WTC11 (cell line): ENCODE data around the gene SMARCA2. TPM values are rescaled to one million over a fixed set of nuclear protein-coding genes. Genes with fewer than 3 reads are reported as not detected.

Experiments
- ATAC-seq: fragments of 200-7000 bp; cut with Tn5 transposase; 2 replicates; pipeline ENCODE4 v1.10.0; 2021; ENCODE audit warnings: mild to moderate bottlenecking, moderate library complexity
- CTCF ChIA-PET: fragments of 300-600 bp; sonication (Branson Sonifier 250); formaldehyde crosslinking; loops from one replicate; lab custom pipeline; 2021; ENCODE audit warnings: antibody characterized with exemption; lab: Charles Lee
- POLR2A ChIA-PET: fragments of 350-600 bp; sonication (Branson Sonifier 250); formaldehyde crosslinking; loops from one replicate; lab custom pipeline; 2021; ENCODE audit warnings: antibody characterized with exemption; lab: Charles Lee
- DNase-seq: peaks from one replicate; pipeline ENCODE4 v3.0.0; 2021; ENCODE audit warnings: low spot score
- H3K27ac Mint-ChIP-seq: 2 replicates; pipeline ENCODE4 v1.8.0; 2021; ENCODE audit warnings: mixed read lengths
- H3K27me3 Mint-ChIP-seq: 2 replicates; pipeline ENCODE4 v1.8.0; 2021; ENCODE audit warnings: low read depth, mild to moderate bottlenecking, moderate library complexity, mixed read lengths
- H3K36me3 Mint-ChIP-seq: 2 replicates; pipeline ENCODE4 v1.8.0; 2021; ENCODE audit warnings: mixed read lengths
- H3K4me1 Mint-ChIP-seq: 2 replicates; pipeline ENCODE4 v1.8.0; 2022; ENCODE audit warnings: mixed read lengths
- H3K4me3 Mint-ChIP-seq: 2 replicates; pipeline ENCODE4 v1.8.0; 2021; ENCODE audit warnings: mild to moderate bottlenecking, moderate library complexity, mixed read lengths
- H3K9me3 Mint-ChIP-seq: 2 replicates; pipeline ENCODE4 v1.8.0; 2021; ENCODE audit warnings: mixed read lengths
- AR ChIP-seq: fragments of 250-450 bp; sonication (Bioruptor Pico); IDR thresholded peaks from 2 replicates; pipeline ENCODE4 v1.9.0; 2021; ENCODE audit warnings: mild to moderate bottlenecking
- ATF6 ChIP-seq: sonication (generic); formaldehyde crosslinking; IDR thresholded peaks from 2 replicates; pipeline ENCODE4 v1.8.1; 2023; ENCODE audit warnings: mild to moderate bottlenecking, missing genetic modification reagents
- CDX4 ChIP-seq: fragments of 250-450 bp; sonication (Bioruptor Pico); IDR thresholded peaks from 2 replicates; pipeline ENCODE4 v1.9.0; 2021; ENCODE audit warnings: moderate library complexity, mild to moderate bottlenecking, inconsistent platforms, borderline replicate concordance
- E2F1 ChIP-seq: sonication (generic); formaldehyde crosslinking; IDR thresholded peaks from 2 replicates; pipeline ENCODE4 v1.8.0; 2022; ENCODE audit warnings: mild to moderate bottlenecking, missing genetic modification reagents
- GRHL2 ChIP-seq: fragments of 250-450 bp; sonication (Bioruptor Pico); IDR thresholded peaks from 2 replicates; pipeline ENCODE4 v1.8.0; 2022; ENCODE audit warnings: mild to moderate bottlenecking, moderate library complexity; ENCODE audit not compliant: insufficient replicate concordance, severe bottlenecking
- IRF1 ChIP-seq: sonication (generic); formaldehyde crosslinking; IDR thresholded peaks from 2 replicates; pipeline ENCODE4 v1.8.0; 2023; ENCODE audit warnings: missing genetic modification reagents
- MLX ChIP-seq: sonication (generic); formaldehyde crosslinking; IDR thresholded peaks from 2 replicates; pipeline ENCODE4 v1.8.1; 2023; ENCODE audit warnings: mild to moderate bottlenecking, missing genetic modification reagents, moderate library complexity
- MYBL2 ChIP-seq: sonication (generic); formaldehyde crosslinking; IDR thresholded peaks from 2 replicates; pipeline ENCODE4 v1.8.1; 2023; ENCODE audit warnings: mild to moderate bottlenecking, moderate library complexity, missing genetic modification reagents
- NFATC4 ChIP-seq: fragments of 250-450 bp; sonication (Bioruptor Pico); IDR thresholded peaks from 2 replicates; pipeline ENCODE4 v1.9.0; 2021; ENCODE audit warnings: mild to moderate bottlenecking
- NR3C1 ChIP-seq: sonication (generic); formaldehyde crosslinking; conservative IDR thresholded peaks from 2 replicates; pipeline ENCODE4 v1.8.1; 2023; ENCODE audit warnings: low read depth, mild to moderate bottlenecking, missing genetic modification reagents
- PRDM15 ChIP-seq: sonication (generic); formaldehyde crosslinking; IDR thresholded peaks from 2 replicates; pipeline ENCODE4 v1.8.0; 2022; ENCODE audit warnings: missing genetic modification reagents
- ZBTB21 ChIP-seq: sonication (generic); formaldehyde crosslinking; IDR thresholded peaks from 2 replicates; pipeline ENCODE4 v1.8.1; 2023; ENCODE audit warnings: mild to moderate bottlenecking, missing genetic modification reagents, borderline replicate concordance
- ZBTB43 ChIP-seq: sonication (generic); formaldehyde crosslinking; IDR thresholded peaks from 2 replicates; pipeline ENCODE4 v1.8.1; 2023; ENCODE audit warnings: mild to moderate bottlenecking, missing genetic modification reagents
- ZNF219 ChIP-seq: sonication (generic); formaldehyde crosslinking; IDR thresholded peaks from 2 replicates; pipeline ENCODE4 v1.8.0; 2023; ENCODE audit warnings: missing genetic modification reagents, mild to moderate bottlenecking, borderline replicate concordance
- total RNA-seq: library from RNA; stranded (reverse); gene quantifications from 3 replicates; pipeline ENCODE4 v1.2.3, GENCODE V29; 2021

SMARCA2 gene
- total RNA-seq, 1 experiment from 2014 or later, result 20.3 TPM

- H3K9me3 Mint-ChIP-seq, result no peaks in the 10 kb centered on the region
- TF ChIP-seq MYBL2 (CRISPR knock-in tag), result no peak
- no peak for TF ChIP-seq MLX
- peak; percentile 18 for ATAC-seq
- no peak for DNase-seq
- peak overlapping the region; percentile 66 for H3K4me3 Mint-ChIP-seq
- no peak overlapping the region for H3K27ac Mint-ChIP-seq
- peaks cover 18% of the 10 kb centered on the region for H3K4me1 Mint-ChIP-seq
- ChIA-PET CTCF (no interaction called here), POLR2A (no interaction called here)
- H3K36me3 Mint-ChIP-seq, result no peaks in the 10 kb centered on the region
- peaks cover 32% of the 10 kb centered on the region for H3K27me3 Mint-ChIP-seq
These were observed 32.8 kb downstream of the SMARCA2 start for GRCh38 chr9:2047916-2048315.

GRCh38 chr9:2050236-2050635, 35.1 kb downstream of the SMARCA2 start:
- TF ChIP-seq ZBTB21 (CRISPR knock-in tag) (no peak), AR (CRISPR knock-in tag) (no peak)
- TF ChIP-seq, all 79 proteins: peak for 0
- no peak for ATAC-seq
- no peak for DNase-seq
- no peaks in the 10 kb centered on the region for H3K36me3 Mint-ChIP-seq
- H3K27ac Mint-ChIP-seq, result no peak overlapping the region
- H3K4me3 Mint-ChIP-seq, result no peak overlapping the region
- POLR2A ChIA-PET, result interaction anchor here (0.6 kb wide), 1 partner anchor 267 kb away, joined by 3 read pairs; no protein-coding TSS in a partner anchor
- no peaks in the 10 kb centered on the region for H3K9me3 Mint-ChIP-seq
- H3K4me1 Mint-ChIP-seq, result peaks cover 25% of the 10 kb centered on the region
- peaks cover 27% of the 10 kb centered on the region for H3K27me3 Mint-ChIP-seq
- CTCF ChIA-PET, result no interaction called here

- Mint-ChIP-seq H3K9me3 (no peaks in the 10 kb centered on the region), H3K4me1 (peaks cover 22% of the 10 kb centered on the region), H3K27me3 (no peaks in the 10 kb centered on the region; the same call in 1 of the 2 replicates), H3K36me3 (no peaks in the 10 kb centered on the region), H3K27ac (no peak overlapping the region), H3K4me3 (no peak overlapping the region)
- POLR2A ChIA-PET, result no interaction called here
- no peak; the same call in 1 of the 2 replicates for ATAC-seq
- no peak for DNase-seq
- CTCF ChIA-PET, result interaction anchor here (0.8 kb wide), 1 partner anchor 182 kb away, joined by 3 read pairs; no protein-coding TSS in a partner anchor
- TF ChIP-seq NR3C1 (CRISPR knock-in tag) (no peak), IRF1 (CRISPR knock-in tag) (no peak), ZBTB43 (no peak), PRDM15 (CRISPR knock-in tag) (no peak), CDX4 (no peak), E2F1 (CRISPR knock-in tag) (no peak), ATF6 (no peak), GRHL2 (no peak), ZNF219 (CRISPR knock-in tag) (no peak), NFATC4 (CRISPR knock-in tag) (no peak)
These were observed 39.0 kb downstream of the SMARCA2 start for GRCh38 chr9:2053883-2054845.
